K562 (cell line): ENCODE results near the gene GMDS. TPM values are rescaled to one million over a fixed set of nuclear protein-coding genes. Genes with fewer than 3 reads are reported as not detected.
A peak's percentile ranks its signal among the peaks of the same experiment; 100 is the strongest.

Experiments used
- ATAC-seq: fragments of 200-7000 bp; cut with Tn5 transposase; 3 replicates; pipeline ENCODE4 v1.9.1; 2020; ENCODE audit warnings: moderate library complexity
- BruUV-seq: library from RNA; stranded (reverse); fragments of 400-500 nt; replicated peaks from 2 replicates; lab custom pipeline; 2021; lab: Mats Ljungman, UMichigan
- CTCF ChIA-PET: fragments of 300-600 bp; formaldehyde crosslinking; extraction: SDS; loops from one replicate; lab custom pipeline; 2021; ENCODE audit warnings: low intra/inter-chr PET ratio; lab: Yijun Ruan, JAX
- POLR2A ChIA-PET: fragments of 300-600, 350-650 bp; sonication (Branson Sonifier 250); formaldehyde crosslinking; extraction: SDS; loops from one replicate; lab custom pipeline; 2021; ENCODE audit warnings: antibody characterized with exemption, inconsistent platforms; lab: Yijun Ruan, JAX
- DNase-seq, 4 experiments: peaks; one replicate each; pipeline versions ENCODE4 v3.0.0 to v3.0.0-alpha.2; 2011 to 2018; ENCODE audit warnings: low spot score in 3 of 4, mixed read lengths in 3 of 4; ENCODE audit errors: extremely low read depth in 1 of 4
- FAIRE-seq: peaks from 2 replicates; lab custom pipeline; 2011; peaks lifted over from hg19 to GRCh38; lab: Jason Lieb, UNC
- H2AFZ ChIP-seq: 2 replicates; pipeline ENCODE4 v1.6.0; 2011; ENCODE audit warnings: low read depth, low read length, control low read depth, inconsistent platforms
- H3K27ac ChIP-seq: fragments of 200-600 bp; 3 replicates; pipeline ENCODE4 v1.8.0; 2011; ENCODE audit warnings: low read depth, mild to moderate bottlenecking, control low read depth, inconsistent platforms, low read length, moderate library complexity, mixed read lengths; ENCODE audit errors: extremely low read depth
- H3K27me3 ChIP-seq, 2 experiments: fragments of 300-600 bp in 1 of 2; 2 replicates in 1 of 2; 3 replicates in 1 of 2; pipeline versions ENCODE4 v1.6.0 to v1.8.0; 2011; ENCODE audit warnings: inconsistent platforms in 2 of 2, low read length in 2 of 2, mild to moderate bottlenecking in 1 of 2, mixed read lengths in 1 of 2, moderate library complexity in 1 of 2; ENCODE audit not compliant: control insufficient read depth in 2 of 2, insufficient read depth in 2 of 2
- H3K36me3 ChIP-seq: fragments of 300-600 bp; 3 replicates; pipeline ENCODE4 v1.8.0; 2011; ENCODE audit warnings: mild to moderate bottlenecking, low read length, inconsistent platforms; ENCODE audit not compliant: control insufficient read depth, insufficient read depth
- H3K4me1 ChIP-seq, 2 experiments: fragments of 200-600 bp in 1 of 2; replicated peaks in 1 of 2; 2 replicates in 1 of 2; 3 replicates in 1 of 2; pipeline versions ENCODE4 v1.5.1 to v1.8.0; 2011; ENCODE audit warnings: inconsistent platforms in 2 of 2, low read length in 2 of 2, mild to moderate bottlenecking in 1 of 2, mixed read lengths in 1 of 2, moderate library complexity in 1 of 2; ENCODE audit not compliant: control insufficient read depth in 2 of 2, insufficient read depth in 2 of 2
- H3K4me2 ChIP-seq: 2 replicates; pipeline ENCODE4 v1.6.1; 2011; ENCODE audit warnings: low read length, control low read depth, inconsistent platforms, mixed read lengths; ENCODE audit not compliant: insufficient read depth
- H3K4me3 ChIP-seq: fragments of 200-600 bp; sonication (generic), shearing (Covaris generic); 2 replicates; pipeline ENCODE4 v1.5.1; 2016; ENCODE audit warnings: control low read depth, inconsistent platforms
- H3K79me2 ChIP-seq: fragments of 200-600 bp; 3 replicates; pipeline ENCODE4 v1.8.0; 2011; ENCODE audit warnings: low read length, inconsistent platforms; ENCODE audit not compliant: control insufficient read depth, insufficient read depth
- H3K9ac ChIP-seq, 2 experiments: 2 replicates each; pipeline versions ENCODE4 v1.6.0 to v1.6.1; 2011; ENCODE audit warnings: low read depth in 2 of 2, low read length in 2 of 2, control low read depth in 1 of 2, inconsistent platforms in 1 of 2, mild to moderate bottlenecking in 1 of 2, mixed read lengths in 1 of 2; ENCODE audit not compliant: insufficient read depth in 1 of 2
- H3K9me1 ChIP-seq: one replicate; pipeline ENCODE4 v1.6.0; 2011; ENCODE audit warnings: inconsistent platforms, mild to moderate bottlenecking, low read length, moderate library complexity; ENCODE audit not compliant: control insufficient read depth, insufficient read depth
- H3K9me3 ChIP-seq: replicated peaks from 2 replicates; pipeline ENCODE4 v1.5.1; 2011; ENCODE audit warnings: low read depth, low read length, inconsistent platforms; ENCODE audit not compliant: control insufficient read depth, insufficient read depth
- H4K20me1 ChIP-seq: replicated peaks from 2 replicates; pipeline ENCODE4 v1.6.1; 2011; ENCODE audit warnings: low read length, inconsistent platforms, mixed read lengths; ENCODE audit not compliant: control insufficient read depth, insufficient read depth
- C11orf30 ChIP-seq: fragments of 450-650 bp; IDR thresholded peaks from 2 replicates; pipeline ENCODE4 v1.6.1; 2016; ENCODE audit warnings: low read depth, mild to moderate bottlenecking
- CBFA2T3 ChIP-seq: fragments of 450-650 bp; IDR thresholded peaks from 2 replicates; pipeline ENCODE4 v1.6.1; 2017
- L3MBTL2 ChIP-seq: fragments of 450-650 bp; IDR thresholded peaks from 2 replicates; pipeline ENCODE4 v1.6.1; 2016; ENCODE audit warnings: mild to moderate bottlenecking, moderate library complexity
- NFE2 ChIP-seq: IDR thresholded peaks from 2 replicates; pipeline ENCODE4 v1.6.1; 2014; ENCODE audit warnings: antibody characterized with exemption, low read depth
- ZNF316 ChIP-seq: fragments of 450-650 bp; IDR thresholded peaks from 2 replicates; pipeline ENCODE4 v1.6.1; 2016
- WGBS: fragments of 100-300 bp; shearing (Covaris generic); methylation state at CpG from one replicate; pipeline ENCODE4 v1.1.6; 2016; ENCODE audit warnings: low coverage, mixed read lengths; ENCODE audit not compliant: insufficient coverage; ENCODE audit errors: missing lambda C conversion rate; 5-methylcytosine and 5-hydroxymethylcytosine counted together
- in situ Hi-C: fragments of 300-500 bp; cut with MboI; formaldehyde crosslinking; loops from 4 replicates; pipeline ENCODE4 v1.15.0; 2018; ENCODE audit warnings: inconsistent platforms, mixed read lengths
- intact Hi-C: fragments of 100-400 bp; cut with micrococcal nuclease; formaldehyde crosslinking; loops from 2 replicates; pipeline ENCODE4 v1.14.2; 2022
- polyA plus RNA-seq, 8 experiments: library from polyadenylated mRNA; depleted of rRNA in 4 of 8; stranded (reverse) in 5 of 8; unstranded in 3 of 8; fragments of >200 nt; fragmentation: Nextera tagmentation in 2 of 8; fragmentation: Illumina TruSeq in 1 of 8; extraction: Ambion mirVana in 2 of 8; extraction: Trizol in 1 of 8; gene quantifications; 2 replicates each; pipeline versions ENCODE4 v1.2.1 to v1.2.3, GENCODE V29; 2011 to 2014; ENCODE audit warnings: inconsistent platforms in 1 of 8, missing spikeins in 1 of 8
- total RNA-seq, 7 experiments: library from RNA; depleted of rRNA in 6 of 7; stranded (reverse); fragments of >200 nt in 6 of 7; fragmentation: Illumina TruSeq in 2 of 7; extraction: Trizol in 2 of 7; gene quantifications; 2 replicates each; pipeline versions ENCODE4 v1.2.1 to v1.2.3, GENCODE V29; 2011 to 2021; ENCODE audit warnings: low replicate concordance in 1 of 7

GMDS gene
- total and polyA plus RNA-seq, 9 of the 15 experiments (the other 6 are each of a cell fraction or from before 2014, with no cell fraction given), result 0.48 to 31.8 (median 13.4) TPM

- Histone ChIP-seq H3K4me2 (no peak overlapping the region), H3K27ac (no peak overlapping the region), H3K9me3 (no peaks in the 10 kb centered on the region), H2AFZ (no peak overlapping the region), H3K9me1 (no peaks in the 10 kb centered on the region), H3K27me3 (peaks cover 4 to 22% of the 10 kb centered on the region in 2 experiments; a peak in 3 of 5 replicates), H3K4me3 (no peak overlapping the region), H3K36me3 (no peaks in the 10 kb centered on the region), H4K20me1 (peaks cover 8% of the 10 kb centered on the region; the same call in 1 of the 2 replicates), H3K9ac (no peak overlapping the region), H3K4me1 (no peaks in the 10 kb centered on the region; a peak in 1 of 5 replicates), H3K79me2 (no peaks in the 10 kb centered on the region)
- POLR2A ChIA-PET, result no interaction called here
- 15% methylated on average over 16 of the region's 16 CpGs for WGBS
- CTCF ChIA-PET, result no interaction called here
- intact Hi-C loops, result no loop called here
- no TSS peak for BruUV-seq
- DNase-seq (peak in 2 of 4 experiments; percentile 20 to 27), FAIRE-seq (no peak), ATAC-seq (peak; percentile 41; the same call in 1 of the 3 replicates)
- in situ Hi-C loops, result no loop called here
- TF ChIP-seq ZNF316 (0 out of 2 replicates have a peak, but pooled peaks have one; percentile 21), NFE2 (peak; percentile 38; the same call in 1 of the 2 replicates), CBFA2T3 (no peak), C11orf30 (peak; percentile 15; the same call in 1 of the 2 replicates), L3MBTL2 (no peak)
Measured at GRCh38 chr6:2141644-2142290, 103.6 kb downstream of the GMDS start.
